ENCODE measurements around the gene TIPARP.

The TIPARP gene

GRCh38 chr3:156674046-156674910 lies at the start of gene TIPARP:
Gene TIPARP, plus strand, starts transcription at chr3:156674590. Its CDS starts 3,108 bp downstream, at chr3:156677698.
- H3K4me1 ChIP-seq (ENCODE audit: control insufficient read depth, insufficient read depth, low read length) = peaks cover 5% of the 10 kb centered on the region
- H3K27me3 ChIP-seq (ENCODE audit: control insufficient read depth in 1 of 2, insufficient read depth in 2 of 2, low read length in 2 of 2) = no peaks in the 10 kb centered on the region
- H3K36me3 ChIP-seq (ENCODE audit: control insufficient read depth in 2 of 2, insufficient read depth in 2 of 2, low read length in 2 of 2) = peaks cover 0 to 10% of the 10 kb centered on the region in 2 donors
- H3K9me3 ChIP-seq (ENCODE audit: control insufficient read depth in 2 of 2, low read length in 2 of 2) = no peaks in the 10 kb centered on the region
- H3K9ac ChIP-seq (ENCODE audit: low read length in 2 of 2) = peak within 1 kb of the TSS; percentile 81 to 82
- peak within 1 kb of the TSS; percentile 89 for H3K27ac ChIP-seq (ENCODE audit: low read length)
- peak within 1 kb of the TSS; percentile 85 for H3K4me3 ChIP-seq (ENCODE audit: low read length in 2 of 2)

- H3K27ac ChIP-seq (ENCODE audit: low read length) = no peak overlapping the region
Observed at GRCh38 chr3:156626104-156626503, 48.3 kb upstream of the TIPARP start.

DNA sequence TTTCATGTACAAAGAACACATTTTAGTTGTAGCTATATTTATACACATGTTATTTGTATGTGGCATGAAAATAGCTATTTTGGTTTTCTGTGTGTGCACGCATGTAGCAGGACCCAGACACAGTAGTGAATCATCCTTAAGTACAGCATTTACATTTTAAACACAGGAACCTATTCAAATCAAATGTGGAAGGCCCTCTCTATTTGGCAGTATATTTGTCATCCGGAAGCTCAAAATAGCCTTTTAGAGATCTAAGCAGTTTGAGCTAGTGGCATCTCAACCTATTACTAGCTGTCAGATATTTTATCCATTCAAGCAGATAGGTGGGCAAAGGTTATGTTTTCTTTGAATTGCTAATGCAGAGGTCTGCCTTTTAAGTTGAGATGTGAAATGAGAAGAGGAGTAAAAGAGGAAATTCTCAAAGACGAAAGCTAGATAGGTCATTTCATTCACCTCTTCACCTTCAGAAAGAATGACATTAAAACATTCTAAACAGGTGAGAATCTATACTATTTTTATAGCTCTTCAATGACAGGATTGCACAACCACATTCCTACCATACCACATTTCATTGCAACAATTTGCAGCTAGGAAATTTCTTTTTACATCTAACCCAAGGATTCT lies 46.3 kb upstream of the TIPARP start:
- Histone ChIP-seq H3K4me1 (ENCODE audit: control insufficient read depth, insufficient read depth, low read length) (no peaks in the 10 kb centered on the region), H3K27ac (ENCODE audit: low read length) (no peak overlapping the region), H3K27me3 (ENCODE audit: control insufficient read depth in 1 of 2, insufficient read depth in 2 of 2, low read length in 2 of 2) (no peaks in the 10 kb centered on the region), H3K9me3 (ENCODE audit: control insufficient read depth in 2 of 2, low read length in 2 of 2) (no peaks in the 10 kb centered on the region), H3K36me3 (ENCODE audit: control insufficient read depth in 2 of 2, insufficient read depth in 2 of 2, low read length in 2 of 2) (no peaks in the 10 kb centered on the region), H3K9ac (ENCODE audit: low read length in 2 of 2) (no peak overlapping the region), H3K4me3 (ENCODE audit: low read length in 2 of 2) (no peak overlapping the region)

More at GRCh38 chr3:156626104-156626503, 48.3 kb upstream of the TIPARP start:
- H3K9me3 ChIP-seq (ENCODE audit: control insufficient read depth in 2 of 2, low read length in 2 of 2) = no peaks in the 10 kb centered on the region
- no peaks in the 10 kb centered on the region for H3K27me3 ChIP-seq (ENCODE audit: control insufficient read depth in 1 of 2, insufficient read depth in 2 of 2, low read length in 2 of 2)
- H3K9ac ChIP-seq (ENCODE audit: low read length in 2 of 2) = no peak overlapping the region
- no peak overlapping the region for H3K4me3 ChIP-seq (ENCODE audit: low read length in 2 of 2)
- no peaks in the 10 kb centered on the region for H3K4me1 ChIP-seq (ENCODE audit: control insufficient read depth, insufficient read depth, low read length)
- H3K36me3 ChIP-seq (ENCODE audit: control insufficient read depth in 2 of 2, insufficient read depth in 2 of 2, low read length in 2 of 2) = no peaks in the 10 kb centered on the region

DNA sequence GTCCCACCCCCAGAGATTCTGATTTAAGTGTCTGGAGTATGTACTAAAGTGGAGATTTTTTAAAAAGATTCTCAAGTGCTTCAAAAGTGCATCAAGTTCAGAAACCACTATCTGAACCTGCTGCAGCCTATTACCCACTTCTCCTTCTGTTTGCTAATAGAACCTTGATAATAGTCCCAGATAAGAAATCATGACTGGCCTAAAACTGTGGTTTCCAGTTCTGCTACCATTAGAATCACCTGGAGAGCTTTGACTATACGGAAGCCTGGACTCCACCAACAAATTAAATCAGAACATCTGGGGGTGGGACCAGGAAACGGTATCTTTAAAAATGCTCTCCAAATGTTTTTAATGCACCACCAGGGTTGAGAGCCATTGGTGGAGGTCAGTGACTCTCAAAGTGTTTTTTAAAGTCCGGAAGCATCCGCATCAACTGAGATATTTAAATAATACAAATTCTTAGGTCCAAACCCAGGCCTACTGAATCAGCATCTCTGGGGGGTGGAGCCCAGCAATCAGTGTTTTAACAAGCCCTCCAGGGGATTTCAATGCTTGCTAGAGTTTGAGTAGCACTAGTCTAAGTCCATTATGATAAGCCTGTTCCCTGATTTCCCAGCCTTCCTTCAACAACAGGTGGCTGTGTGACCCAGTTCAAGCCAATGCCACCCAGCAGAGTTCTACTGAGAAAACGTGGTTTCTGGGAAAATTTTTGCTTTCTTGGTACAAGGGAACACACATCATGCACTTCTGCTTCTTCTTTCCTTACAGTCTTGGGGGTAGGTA lies 45.4 kb upstream of the TIPARP start:
- no peak overlapping the region for H3K4me3 ChIP-seq (ENCODE audit: low read length in 2 of 2)
- H3K9ac ChIP-seq (ENCODE audit: low read length in 2 of 2) = no peak overlapping the region
- H3K4me1 ChIP-seq (ENCODE audit: control insufficient read depth, insufficient read depth, low read length) = no peaks in the 10 kb centered on the region
- no peaks in the 10 kb centered on the region for H3K9me3 ChIP-seq (ENCODE audit: control insufficient read depth in 2 of 2, low read length in 2 of 2)
- no peak overlapping the region for H3K27ac ChIP-seq (ENCODE audit: low read length)
- H3K36me3 ChIP-seq (ENCODE audit: control insufficient read depth in 2 of 2, insufficient read depth in 2 of 2, low read length in 2 of 2) = no peaks in the 10 kb centered on the region
- no peaks in the 10 kb centered on the region for H3K27me3 ChIP-seq (ENCODE audit: control insufficient read depth in 1 of 2, insufficient read depth in 2 of 2, low read length in 2 of 2)

GRCh38 chr3:156630081-156630772 lies 44.2 kb upstream of the TIPARP start:
- no peak overlapping the region for H3K9ac ChIP-seq (ENCODE audit: low read length in 2 of 2)
- H3K4me1 ChIP-seq (ENCODE audit: control insufficient read depth, insufficient read depth, low read length) = no peaks in the 10 kb centered on the region
- no peak overlapping the region for H3K27ac ChIP-seq (ENCODE audit: low read length)
- no peak overlapping the region for H3K4me3 ChIP-seq (ENCODE audit: low read length in 2 of 2)
- H3K9me3 ChIP-seq (ENCODE audit: control insufficient read depth in 2 of 2, low read length in 2 of 2) = no peaks in the 10 kb centered on the region
- no peaks in the 10 kb centered on the region for H3K36me3 ChIP-seq (ENCODE audit: control insufficient read depth in 2 of 2, insufficient read depth in 2 of 2, low read length in 2 of 2)
- H3K27me3 ChIP-seq (ENCODE audit: control insufficient read depth in 1 of 2, insufficient read depth in 2 of 2, low read length in 2 of 2) = no peaks in the 10 kb centered on the region

DNA sequence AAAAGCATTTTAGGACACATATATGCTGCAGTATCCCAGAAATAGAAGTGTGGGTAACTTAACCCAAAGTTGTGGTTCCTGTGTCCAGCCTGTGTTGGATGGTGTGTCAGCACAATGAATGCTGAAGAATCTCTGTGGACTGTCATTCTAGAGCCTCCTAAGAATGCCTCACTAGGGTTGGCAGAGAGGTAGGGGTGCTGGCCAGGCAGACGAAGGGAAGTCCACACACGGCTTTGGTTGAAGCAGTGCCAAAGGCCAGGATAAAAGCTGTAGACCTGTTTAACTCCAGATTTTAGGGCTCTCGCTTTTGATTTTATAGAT lies 43.7 kb upstream of the TIPARP start:
- Histone ChIP-seq H3K27me3 (ENCODE audit: control insufficient read depth in 1 of 2, insufficient read depth in 2 of 2, low read length in 2 of 2) (no peaks in the 10 kb centered on the region), H3K4me1 (ENCODE audit: control insufficient read depth, insufficient read depth, low read length) (no peaks in the 10 kb centered on the region), H3K36me3 (ENCODE audit: control insufficient read depth in 2 of 2, insufficient read depth in 2 of 2, low read length in 2 of 2) (no peaks in the 10 kb centered on the region), H3K9me3 (ENCODE audit: control insufficient read depth in 2 of 2, low read length in 2 of 2) (no peaks in the 10 kb centered on the region), H3K27ac (ENCODE audit: low read length) (no peak overlapping the region), H3K9ac (ENCODE audit: low read length in 2 of 2) (no peak overlapping the region), H3K4me3 (ENCODE audit: low read length in 2 of 2) (no peak overlapping the region)

GRCh38 chr3:156631323-156631722 lies 43.1 kb upstream of the TIPARP start:
- no peaks in the 10 kb centered on the region for H3K27me3 ChIP-seq (ENCODE audit: control insufficient read depth in 1 of 2, insufficient read depth in 2 of 2, low read length in 2 of 2)
- H3K27ac ChIP-seq (ENCODE audit: low read length) = no peak overlapping the region
- H3K4me1 ChIP-seq (ENCODE audit: control insufficient read depth, insufficient read depth, low read length) = no peaks in the 10 kb centered on the region
- H3K9ac ChIP-seq (ENCODE audit: low read length in 2 of 2) = no peak overlapping the region
- H3K36me3 ChIP-seq (ENCODE audit: control insufficient read depth in 2 of 2, insufficient read depth in 2 of 2, low read length in 2 of 2) = no peaks in the 10 kb centered on the region
- no peaks in the 10 kb centered on the region for H3K9me3 ChIP-seq (ENCODE audit: control insufficient read depth in 2 of 2, low read length in 2 of 2)
- H3K4me3 ChIP-seq (ENCODE audit: low read length in 2 of 2) = no peak overlapping the region

- Histone ChIP-seq H3K27ac (ENCODE audit: low read length) (no peak overlapping the region), H3K4me1 (ENCODE audit: control insufficient read depth, insufficient read depth, low read length) (no peaks in the 10 kb centered on the region), H3K36me3 (ENCODE audit: control insufficient read depth in 2 of 2, insufficient read depth in 2 of 2, low read length in 2 of 2) (no peaks in the 10 kb centered on the region), H3K9me3 (ENCODE audit: control insufficient read depth in 2 of 2, low read length in 2 of 2) (no peaks in the 10 kb centered on the region), H3K27me3 (ENCODE audit: control insufficient read depth in 1 of 2, insufficient read depth in 2 of 2, low read length in 2 of 2) (no peaks in the 10 kb centered on the region), H3K4me3 (ENCODE audit: low read length in 2 of 2) (no peak overlapping the region), H3K9ac (ENCODE audit: low read length in 2 of 2) (no peak overlapping the region)
Observed at GRCh38 chr3:156632601-156633000, 41.8 kb upstream of the TIPARP start.

- Histone ChIP-seq H3K4me1 (ENCODE audit: control insufficient read depth, insufficient read depth, low read length) (no peaks in the 10 kb centered on the region), H3K27ac (ENCODE audit: low read length) (no peak overlapping the region), H3K9ac (ENCODE audit: low read length in 2 of 2) (no peak overlapping the region), H3K4me3 (ENCODE audit: low read length in 2 of 2) (no peak overlapping the region), H3K27me3 (ENCODE audit: control insufficient read depth in 1 of 2, insufficient read depth in 2 of 2, low read length in 2 of 2) (no peaks in the 10 kb centered on the region), H3K36me3 (ENCODE audit: control insufficient read depth in 2 of 2, insufficient read depth in 2 of 2, low read length in 2 of 2) (no peaks in the 10 kb centered on the region), H3K9me3 (ENCODE audit: control insufficient read depth in 2 of 2, low read length in 2 of 2) (no peaks in the 10 kb centered on the region)
Observed at GRCh38 chr3:156633335-156633734, 41.1 kb upstream of the TIPARP start.

- Histone ChIP-seq H3K4me3 (ENCODE audit: low read length in 2 of 2) (no peak overlapping the region), H3K27me3 (ENCODE audit: control insufficient read depth in 1 of 2, insufficient read depth in 2 of 2, low read length in 2 of 2) (no peaks in the 10 kb centered on the region), H3K9me3 (ENCODE audit: control insufficient read depth in 2 of 2, low read length in 2 of 2) (no peaks in the 10 kb centered on the region), H3K4me1 (ENCODE audit: control insufficient read depth, insufficient read depth, low read length) (no peaks in the 10 kb centered on the region), H3K27ac (ENCODE audit: low read length) (no peak overlapping the region), H3K9ac (ENCODE audit: low read length in 2 of 2) (no peak overlapping the region), H3K36me3 (ENCODE audit: control insufficient read depth in 2 of 2, insufficient read depth in 2 of 2, low read length in 2 of 2) (no peaks in the 10 kb centered on the region)
Observed at GRCh38 chr3:156635034-156635433, 39.4 kb upstream of the TIPARP start.

Data from stomach smooth muscle (tissue), 2 donors.